ENCODE results near the gene MFN2.
A peak's percentile ranks its signal among the peaks of the same experiment; 100 is the strongest.
"Not testable (repeated sequence)": the region's sequence is repeated elsewhere in the genome, so short reads cannot be mapped to it uniquely, and the experiment has no call there.

The MFN2 gene

DNA sequence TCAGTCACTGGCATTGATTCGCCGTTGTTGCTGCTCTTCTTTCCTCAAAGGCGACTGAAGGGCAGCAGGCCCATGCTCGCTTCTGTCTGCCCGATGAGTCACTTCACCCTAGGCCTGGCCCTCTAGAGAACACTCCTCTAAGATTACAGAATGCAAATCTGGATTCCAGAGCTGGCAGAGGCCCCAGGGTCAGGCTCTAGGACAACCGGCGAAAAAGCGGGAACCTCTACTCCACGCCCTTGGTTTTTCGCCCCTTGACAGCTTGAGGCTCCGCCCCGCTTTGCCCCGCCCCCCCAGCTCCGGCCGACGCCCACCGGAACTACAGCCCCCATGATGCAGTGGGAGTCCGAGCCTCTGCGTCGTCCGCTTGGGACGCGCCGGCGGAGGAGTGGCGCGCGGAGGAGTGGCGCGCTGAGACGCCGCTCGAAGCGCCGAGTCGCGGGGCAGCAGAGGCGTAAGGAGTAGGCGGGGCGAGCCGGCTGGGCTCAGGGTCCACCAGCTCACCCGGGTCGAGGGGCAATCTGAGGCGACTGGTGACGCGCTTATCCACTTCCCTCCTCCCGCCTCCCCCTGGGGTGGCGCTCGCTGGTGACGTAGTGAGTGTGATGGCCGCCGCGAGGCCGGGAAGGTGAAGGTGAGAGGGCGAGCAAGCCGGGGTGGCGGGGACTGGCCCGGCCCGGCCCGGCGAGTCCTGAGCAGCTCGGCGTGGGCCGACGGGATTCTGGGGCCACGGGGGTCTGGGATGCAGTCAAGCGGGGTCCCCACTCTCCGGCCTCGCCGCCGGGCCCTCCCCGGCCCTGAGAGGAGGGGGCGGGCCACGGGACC lies at the start of gene MFN2:
MFN2 (plus strand) TSS at position 594 of the 825 bp plus-strand sequence. CDS start 8,725 bp downstream, outside the sequence.
- peak; percentile 95 for DNase-seq (ENCODE audit: low read depth)

GRCh38 chr1:11930571-11931445 lies 49.4 kb upstream of the MFN2 start:
- DNase-seq (ENCODE audit: low read depth) = no peak

DNA sequence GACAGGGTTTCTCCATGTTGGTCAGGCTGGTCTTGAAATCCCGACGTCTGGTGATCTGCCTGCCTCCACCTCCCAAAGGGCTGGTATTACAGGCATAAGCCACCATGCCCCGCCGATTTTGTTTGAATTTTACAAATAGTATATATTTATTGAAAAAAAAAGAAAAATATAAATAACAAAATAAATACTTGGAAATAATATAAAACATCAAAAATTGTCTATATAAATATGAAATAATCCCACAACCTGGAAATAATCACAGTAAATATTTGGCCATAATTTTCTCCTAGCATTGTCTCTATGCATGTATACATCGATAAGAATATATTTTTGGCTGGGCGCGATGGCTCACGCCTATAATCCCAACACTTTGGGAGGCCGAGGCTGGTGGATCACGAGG lies 48.4 kb upstream of the MFN2 start:
- DNase-seq (ENCODE audit: low read depth) = no peak

- peak; percentile 68 for DNase-seq (ENCODE audit: low read depth)
Observed at GRCh38 chr1:11934302-11935056, 45.8 kb upstream of the MFN2 start, which contains the start of gene PLOD1. TSS of gene PLOD1 (plus strand) at chr1:11934717. CDS start at chr1:11934780, 63 bp downstream.

- no peak for DNase-seq (ENCODE audit: low read depth)
Observed at GRCh38 chr1:11935057-11935412, 45.2 kb upstream of the MFN2 start.

DNA sequence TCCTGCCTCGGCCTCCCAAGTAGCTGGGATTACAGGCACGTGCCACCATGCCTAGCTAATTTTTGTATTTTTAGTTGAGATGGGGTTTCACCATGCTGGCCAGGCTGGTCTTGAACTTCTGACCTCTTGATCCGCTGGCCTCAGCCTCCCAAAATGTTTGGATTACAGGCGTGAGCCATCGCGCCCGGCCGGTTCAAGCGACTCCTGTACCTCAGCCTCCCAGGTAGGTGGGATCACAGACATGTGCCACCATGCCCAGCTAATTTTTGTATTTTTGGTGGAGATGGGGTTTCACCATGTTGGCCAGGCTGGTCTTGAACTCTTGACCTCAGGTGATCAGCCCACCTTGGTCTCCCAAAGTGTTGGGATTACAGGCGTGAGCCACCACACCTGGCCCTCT lies 44.5 kb upstream of the MFN2 start:
- not testable (repeated sequence) for DNase-seq (ENCODE audit: low read depth)

GRCh38 chr1:11938722-11939526 lies 41.3 kb upstream of the MFN2 start:
- DNase-seq (ENCODE audit: low read depth) = no peak

DNA sequence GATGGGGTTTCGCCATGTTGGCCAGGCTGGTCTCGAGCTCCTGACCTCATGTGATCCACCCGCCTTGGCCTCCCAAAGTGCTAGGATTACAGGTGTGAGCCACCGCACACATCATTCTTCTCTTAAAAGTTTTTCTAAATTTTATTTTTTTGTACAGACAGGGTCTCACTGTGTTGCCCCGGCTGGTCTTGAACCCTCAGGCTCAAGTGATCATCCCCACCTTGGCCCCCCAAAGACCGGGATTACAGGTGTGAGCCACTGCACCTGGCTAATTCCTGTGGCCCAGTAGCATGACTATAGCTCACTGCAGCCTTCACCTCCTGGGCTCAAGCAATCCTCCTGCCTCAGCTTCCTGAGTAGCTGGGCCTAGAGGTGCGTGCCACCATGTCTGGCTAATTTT lies 40.5 kb upstream of the MFN2 start:
- not testable (repeated sequence) for DNase-seq (ENCODE audit: low read depth)

DNA sequence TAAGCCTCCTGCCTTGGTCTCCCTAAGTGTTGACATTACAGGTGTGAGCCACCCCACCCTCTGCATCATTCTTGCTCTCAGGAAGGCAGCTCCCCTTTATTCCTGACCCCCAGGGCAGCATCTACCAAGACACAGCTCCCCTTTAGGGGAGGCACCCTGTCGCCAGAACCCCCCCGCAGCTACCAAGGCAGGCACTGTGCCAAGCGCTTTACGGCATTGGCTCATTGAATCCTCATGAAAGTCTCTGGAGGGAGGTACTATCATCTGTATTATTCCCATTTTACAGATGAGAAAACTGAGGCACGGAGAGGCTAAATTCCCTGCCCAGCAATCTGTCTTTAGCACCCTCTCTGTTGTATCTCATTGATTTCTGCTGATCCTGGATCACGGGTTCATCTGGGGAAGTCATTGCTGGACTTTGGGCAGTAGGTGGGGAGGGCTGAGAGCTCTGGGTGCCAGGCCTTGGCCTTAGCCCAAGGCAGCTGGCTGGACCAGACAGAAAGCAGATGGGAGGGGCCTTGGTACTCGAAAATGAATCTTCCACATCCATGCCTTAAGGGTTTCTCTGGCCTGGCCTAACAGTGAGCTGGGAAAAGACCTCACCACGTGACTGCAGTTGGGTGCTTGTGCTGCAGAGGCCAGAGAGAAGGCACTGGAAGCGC lies 39.9 kb upstream of the MFN2 start:
- peak; percentile 31 for DNase-seq (ENCODE audit: low read depth)

DNA sequence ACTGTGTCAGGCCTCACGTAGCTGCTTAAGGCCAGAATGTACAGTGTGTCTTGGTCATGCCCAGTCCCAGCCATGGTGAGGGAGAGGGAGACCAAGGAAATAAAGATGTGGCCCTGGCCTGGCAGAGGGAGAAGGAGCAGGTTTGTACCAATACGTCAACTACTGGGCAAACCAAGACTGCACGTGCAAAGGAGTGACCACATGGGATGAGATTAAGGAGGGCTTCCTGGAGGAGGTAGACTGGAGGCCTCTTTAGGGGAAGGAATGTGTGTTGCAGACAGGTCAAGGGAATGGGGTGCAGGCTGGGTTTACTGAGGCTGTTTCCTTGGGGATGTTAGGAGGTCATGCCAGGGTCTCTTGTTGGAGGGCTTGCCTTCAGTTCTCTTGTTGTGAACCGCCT lies 38.0 kb upstream of the MFN2 start:
- DNase-seq (ENCODE audit: low read depth) = no peak

GRCh38 chr1:11943619-11944018 lies 36.6 kb upstream of the MFN2 start:
- no peak for DNase-seq (ENCODE audit: low read depth)

- no peak for DNase-seq (ENCODE audit: low read depth)
Observed at GRCh38 chr1:11944358-11944931, 35.8 kb upstream of the MFN2 start.

- DNase-seq (ENCODE audit: low read depth) = no peak
Observed at GRCh38 chr1:11946647-11947046, 33.6 kb upstream of the MFN2 start.

DNA sequence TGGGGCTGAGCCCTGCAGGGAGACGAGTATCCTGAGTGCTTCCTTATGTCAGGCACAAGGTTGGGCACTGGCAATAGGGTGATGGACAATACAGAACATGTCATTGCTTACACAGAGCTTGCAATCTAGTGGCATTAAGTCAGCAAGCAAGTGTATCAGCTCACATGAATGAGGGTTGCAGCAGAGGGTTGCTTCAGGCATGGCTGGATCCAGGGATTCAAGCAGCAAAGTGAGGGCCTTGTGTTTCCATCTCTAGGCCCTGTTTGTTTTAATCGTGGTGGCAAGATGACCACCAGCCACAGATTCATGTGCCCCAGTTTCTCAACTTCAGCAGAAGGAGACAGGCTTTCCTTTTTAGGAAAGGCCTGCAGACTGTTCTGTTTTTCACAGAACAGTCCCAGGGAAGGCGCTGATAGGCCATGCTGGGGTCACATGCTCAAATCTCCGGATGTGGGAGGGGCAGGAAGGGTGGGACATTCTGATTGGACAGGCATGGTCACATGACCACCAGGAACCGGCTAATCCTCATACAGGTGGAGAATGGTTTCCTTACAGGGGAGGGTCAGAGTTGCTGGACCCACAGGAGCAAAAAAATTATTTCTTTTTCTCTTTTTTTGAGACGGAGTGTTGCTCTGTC lies 31.3 kb upstream of the MFN2 start:
- DNase-seq (ENCODE audit: low read depth) = no peak

DNA sequence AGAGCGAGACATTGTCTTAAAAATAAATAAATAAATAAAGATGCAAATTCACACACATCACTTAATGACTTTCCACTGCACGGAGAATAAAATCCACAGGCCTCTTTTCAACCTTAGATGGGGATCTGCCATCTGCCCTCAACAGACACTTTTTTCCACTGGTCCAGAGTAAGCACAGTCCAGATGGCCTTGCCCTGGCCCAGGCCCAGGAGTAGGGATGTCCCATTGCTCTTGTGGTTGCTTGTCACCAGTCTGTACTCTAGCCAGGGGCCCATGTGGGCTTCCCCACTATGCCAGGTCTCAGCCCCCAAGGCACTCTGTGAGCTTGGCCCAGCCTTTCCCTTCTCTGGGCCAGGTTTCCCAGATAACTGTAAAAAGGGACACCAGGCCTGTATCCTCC lies 28.3 kb upstream of the MFN2 start:
- no peak for DNase-seq (ENCODE audit: low read depth)

- no peak for DNase-seq (ENCODE audit: low read depth)
Observed at GRCh38 chr1:11952455-11953109, 27.7 kb upstream of the MFN2 start.

DNA sequence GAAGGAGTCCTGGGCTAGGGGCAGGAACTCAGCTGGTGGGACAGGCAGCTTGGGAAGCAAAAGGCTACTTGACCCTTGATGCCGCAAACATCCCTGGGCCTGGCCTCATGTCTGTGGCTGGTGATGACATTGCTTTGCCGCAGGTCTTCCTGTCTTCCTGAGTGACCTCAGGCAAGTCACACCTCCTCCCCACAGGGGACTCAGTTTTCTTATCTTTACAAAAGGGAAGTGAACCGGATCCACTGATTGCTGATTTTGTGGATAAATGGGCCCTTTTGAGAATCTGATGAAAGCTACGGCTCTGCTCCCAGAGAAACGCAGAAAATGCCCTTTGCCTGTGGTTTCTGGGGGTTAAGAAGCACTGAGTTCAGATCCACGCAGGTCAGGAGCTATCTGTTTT lies 25.0 kb upstream of the MFN2 start:
- DNase-seq (ENCODE audit: low read depth) = no peak

- no peak for DNase-seq (ENCODE audit: low read depth)
Observed at GRCh38 chr1:11957398-11957797, 22.8 kb upstream of the MFN2 start.

DNA sequence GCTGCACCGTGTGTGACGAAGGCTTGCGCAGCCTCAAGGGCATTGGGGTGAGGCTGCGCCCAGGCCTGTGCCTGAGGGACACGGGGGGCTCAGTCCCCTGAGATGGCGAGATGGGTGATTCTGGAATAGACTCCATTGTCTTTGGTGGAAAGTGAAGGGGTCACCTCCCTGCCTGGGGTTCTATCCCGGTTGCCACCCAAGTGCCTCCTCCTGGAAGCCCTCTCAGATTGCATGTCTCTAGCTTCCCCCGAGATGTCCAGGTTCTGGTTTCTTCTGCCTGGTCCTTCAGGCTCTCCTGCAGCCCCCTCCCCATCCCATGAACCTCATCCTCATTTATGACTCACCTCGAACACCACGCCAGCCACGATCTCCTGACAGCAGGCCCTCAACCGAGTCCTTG lies 22.3 kb upstream of the MFN2 start:
- no peak for DNase-seq (ENCODE audit: low read depth)

DNA sequence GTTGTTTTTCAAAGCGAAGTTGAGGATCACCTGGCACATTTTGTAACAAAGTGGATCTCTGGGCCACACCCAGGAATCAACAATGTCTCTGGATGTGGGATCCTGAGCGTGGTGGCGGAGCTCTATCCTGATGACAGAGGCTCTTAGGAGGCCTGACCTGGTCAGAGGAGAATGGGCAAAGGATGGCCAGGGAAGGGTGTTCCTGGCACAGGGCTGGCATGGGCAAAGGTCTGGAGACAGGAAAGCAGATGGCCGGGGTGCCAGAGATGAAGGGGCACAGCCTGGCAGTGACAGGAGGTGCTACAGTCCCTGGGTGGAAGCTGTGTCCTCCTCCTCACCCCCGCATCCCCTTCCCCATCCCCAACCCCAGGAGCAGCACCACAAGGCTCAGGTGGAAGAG lies 20.0 kb upstream of the MFN2 start:
- DNase-seq (ENCODE audit: low read depth) = no peak
